H54 (cell line): Measurements from ENCODE around the gene KIF11.

Experiments
- DNase-seq: peaks from one replicate; pipeline ENCODE4 v3.0.0; 2011; ENCODE audit warnings: low spot score, mixed read lengths; ENCODE audit not compliant: insufficient read length
- FAIRE-seq: peaks from 3 replicates; lab custom pipeline; 2011; peaks lifted over from hg19 to GRCh38; lab: Jason Lieb, UNC
- POLR2A ChIP-seq: IDR thresholded peaks from 2 replicates; pipeline ENCODE4 v1.6.1; 2011; ENCODE audit warnings: low read depth, mild to moderate bottlenecking, low read length

KIF11 gene

GRCh38 chr10:92695679-92696605 is 103.0 kb downstream of the KIF11 start:
- FAIRE-seq: peak; percentile 72

GRCh38 chr10:92696606-92697383 is 103.9 kb downstream of the KIF11 start:
- TF ChIP-seq POLR2A: no peak
- peak; percentile 47 for DNase-seq
- FAIRE-seq: peak; percentile 89

More at GRCh38 chr10:92695679-92696605, 103.0 kb downstream of the KIF11 start:
- DNase-seq: peak; percentile 87
- TF ChIP-seq POLR2A: peak; percentile 78

- TF ChIP-seq POLR2A: no peak
- DNase-seq (no peak), FAIRE-seq (peak; percentile 88)
Observed at GRCh38 chr10:92697663-92698511, 105.0 kb downstream of the KIF11 start.

GRCh38 chr10:92699193-92699517 is 106.2 kb downstream of the KIF11 start:
- FAIRE-seq (no peak), DNase-seq (no peak)
- no peak for TF ChIP-seq POLR2A

GRCh38 chr10:92699518-92700381 is 106.8 kb downstream of the KIF11 start:
- FAIRE-seq (peak; percentile 53), DNase-seq (peak; percentile 58)
- peak; percentile 26; the same call in 1 of the 2 replicates for TF ChIP-seq POLR2A

GRCh38 chr10:92702301-92702916 is 109.5 kb downstream of the KIF11 start:
- no peak for TF ChIP-seq POLR2A
- DNase-seq (no peak), FAIRE-seq (no peak)
